Stomach (tissue), 9 donors: ENCODE data around the gene SYTL1. TPM values are rescaled to one million over a fixed set of nuclear protein-coding genes. Genes with fewer than 3 reads are reported as not detected.

Experiments used
- DNase-seq, 2 donors: peaks; one replicate each; pipeline versions ENCODE4 v3.0.0 to v3.0.0-alpha.2; 2013 to 2019
- H3K27ac ChIP-seq, 5 donors: fragments of 200-600 bp in 4 of 5; sonication (generic) in 4 of 5; one replicate each; pipeline ENCODE4 v1.5.1; 2013 to 2019; ENCODE audit warnings: mild to moderate bottlenecking in 1 of 5, moderate library complexity in 1 of 5
- H3K27me3 ChIP-seq, 3 donors: fragments of 200-600 bp; sonication (generic); one replicate each; pipeline ENCODE4 v1.5.1; 2017 to 2019; ENCODE audit warnings: mixed run types in 1 of 3
- H3K36me3 ChIP-seq, 4 donors: fragments of 200-600 bp; sonication (generic); 1 replicate in 3 of 4; 2 replicates in 1 of 4; pipeline ENCODE4 v1.5.1; 2016 to 2019
- H3K4me1 ChIP-seq, 4 donors: fragments of 200-600 bp; sonication (generic); one replicate each; pipeline ENCODE4 v1.5.1; 2016 to 2019
- H3K4me3 ChIP-seq, 4 donors: fragments of 200-600 bp; sonication (generic) in 3 of 4; one replicate each; pipeline ENCODE4 v1.5.1; 2016 to 2019; ENCODE audit warnings: mild to moderate bottlenecking in 1 of 4
- H3K9me3 ChIP-seq, 4 donors: fragments of 200-600 bp; sonication (generic); one replicate each; pipeline ENCODE4 v1.5.1; 2016 to 2019
- EP300 ChIP-seq: sonication (generic); formaldehyde crosslinking; IDR thresholded peaks from one replicate; pipeline ENCODE4 v1.6.1; 2017; ENCODE audit warnings: antibody characterized with exemption
- POLR2A ChIP-seq, 4 donors: fragments of 450-650 bp; IDR thresholded peaks; one replicate each; pipeline ENCODE4 v1.6.1; 2016; ENCODE audit warnings: antibody characterized with exemption in 4 of 4, control low read depth in 2 of 4, mild to moderate bottlenecking in 1 of 4, moderate library complexity in 1 of 4
- POLR2AphosphoS5 ChIP-seq, 3 donors: sonication (generic); formaldehyde crosslinking; IDR thresholded peaks; one replicate each; pipeline ENCODE4 v1.6.1; 2016; ENCODE audit warnings: antibody characterized with exemption in 3 of 3
- WGBS, 5 donors: extraction: QIAGEN DNeasy Blood & Tissue Kit in 3 of 5; methylation state at CpG; one replicate each; pipeline versions ENCODE4 v1.1.5 to v1.1.7; 2013 to 2018; 5-methylcytosine and 5-hydroxymethylcytosine counted together
- intact Hi-C: fragments of 100-400 bp; cut with DNase I; formaldehyde crosslinking; loops from one replicate; pipeline ENCODE4 v1.15.1; 2023; ENCODE audit warnings: low total_unique reads
- polyA plus RNA-seq, 3 donors: library from polyadenylated mRNA; stranded (reverse); fragments of 200-250 nt; gene quantifications; one replicate each; pipeline ENCODE4 v1.2.3, GENCODE V29; 2013
- total RNA-seq, 5 donors: library from RNA; depleted of rRNA; stranded (reverse); fragments of >200 nt; gene quantifications; one replicate each; pipeline versions ENCODE4 v1.1.0 to v1.2.3, GENCODE V29; 2014 to 2016
- TF ChIP-seq, protein P1 (sequence below), 7 experiments: fragments of 450-650 bp in 4 of 7; fragments of 200-600 bp in 3 of 7; sonication (generic) in 3 of 7; IDR thresholded peaks; one replicate each; pipeline ENCODE4 v1.5.1; 2016 to 2019; ENCODE audit warnings: antibody characterized with exemption in 7 of 7, control low read depth in 2 of 7, mild to moderate bottlenecking in 1 of 7
- donor health status: healthy with polysubstance abuse.
- donor health status: Bipolar disorder and iron deficiency.
- donor health status: healthy.

The SYTL1 gene
- total and polyA plus RNA-seq, 8 donors = 15.6 to 222 (median 58.2) TPM

DNA sequence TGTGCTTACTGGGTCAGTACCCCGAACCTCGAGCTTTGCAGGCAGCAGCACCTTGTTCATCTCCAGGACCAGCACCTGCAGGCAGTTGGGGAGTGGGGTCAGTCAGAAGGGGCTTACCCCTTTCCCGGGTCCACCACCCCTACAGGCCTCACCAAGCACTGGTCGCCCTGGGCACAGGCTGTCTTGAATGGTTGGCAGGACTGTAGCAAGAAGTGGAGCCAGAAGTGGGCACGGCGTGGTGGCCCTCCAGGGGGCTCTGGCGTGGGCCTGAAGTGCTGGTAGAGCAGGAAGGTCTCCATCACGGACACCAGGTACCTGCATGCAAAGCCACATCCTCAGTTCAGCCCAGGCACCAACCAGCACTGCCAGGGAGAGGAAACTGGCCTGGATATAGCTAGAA lies 19.7 kb downstream of the SYTL1 start:
- H3K4me3 ChIP-seq = no peak overlapping the region
- DNase-seq = no peak
- 85 to 95% (median 91%) methylated on average over 7 to 8 of the region's 8 CpGs for WGBS, 5 donors
- H3K9me3 ChIP-seq = no peaks in the 10 kb centered on the region
- intact Hi-C loops = no loop called here
- no peaks in the 10 kb centered on the region for H3K27me3 ChIP-seq
- peaks cover 33 to 57% (median 38%) of the 10 kb centered on the region in 4 donors for H3K4me1 ChIP-seq
- TF ChIP-seq POLR2AphosphoS5 (IDR thresholded peaks at IDR 0.05) (no peak), POLR2A (IDR thresholded peaks at IDR 0.05) (no peak), EP300 (no peak)
- TF ChIP-seq, protein P1, sequence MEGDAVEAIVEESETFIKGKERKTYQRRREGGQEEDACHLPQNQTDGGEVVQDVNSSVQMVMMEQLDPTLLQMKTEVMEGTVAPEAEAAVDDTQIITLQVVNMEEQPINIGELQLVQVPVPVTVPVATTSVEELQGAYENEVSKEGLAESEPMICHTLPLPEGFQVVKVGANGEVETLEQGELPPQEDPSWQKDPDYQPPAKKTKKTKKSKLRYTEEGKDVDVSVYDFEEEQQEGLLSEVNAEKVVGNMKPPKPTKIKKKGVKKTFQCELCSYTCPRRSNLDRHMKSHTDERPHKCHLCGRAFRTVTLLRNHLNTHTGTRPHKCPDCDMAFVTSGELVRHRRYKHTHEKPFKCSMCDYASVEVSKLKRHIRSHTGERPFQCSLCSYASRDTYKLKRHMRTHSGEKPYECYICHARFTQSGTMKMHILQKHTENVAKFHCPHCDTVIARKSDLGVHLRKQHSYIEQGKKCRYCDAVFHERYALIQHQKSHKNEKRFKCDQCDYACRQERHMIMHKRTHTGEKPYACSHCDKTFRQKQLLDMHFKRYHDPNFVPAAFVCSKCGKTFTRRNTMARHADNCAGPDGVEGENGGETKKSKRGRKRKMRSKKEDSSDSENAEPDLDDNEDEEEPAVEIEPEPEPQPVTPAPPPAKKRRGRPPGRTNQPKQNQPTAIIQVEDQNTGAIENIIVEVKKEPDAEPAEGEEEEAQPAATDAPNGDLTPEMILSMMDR (IDR thresholded peaks at IDR 0.05) = no peak
- no peak overlapping the region for H3K27ac ChIP-seq
- H3K36me3 ChIP-seq = peaks cover 46 to 77% (median 70%) of the 10 kb centered on the region in 4 donors

DNA sequence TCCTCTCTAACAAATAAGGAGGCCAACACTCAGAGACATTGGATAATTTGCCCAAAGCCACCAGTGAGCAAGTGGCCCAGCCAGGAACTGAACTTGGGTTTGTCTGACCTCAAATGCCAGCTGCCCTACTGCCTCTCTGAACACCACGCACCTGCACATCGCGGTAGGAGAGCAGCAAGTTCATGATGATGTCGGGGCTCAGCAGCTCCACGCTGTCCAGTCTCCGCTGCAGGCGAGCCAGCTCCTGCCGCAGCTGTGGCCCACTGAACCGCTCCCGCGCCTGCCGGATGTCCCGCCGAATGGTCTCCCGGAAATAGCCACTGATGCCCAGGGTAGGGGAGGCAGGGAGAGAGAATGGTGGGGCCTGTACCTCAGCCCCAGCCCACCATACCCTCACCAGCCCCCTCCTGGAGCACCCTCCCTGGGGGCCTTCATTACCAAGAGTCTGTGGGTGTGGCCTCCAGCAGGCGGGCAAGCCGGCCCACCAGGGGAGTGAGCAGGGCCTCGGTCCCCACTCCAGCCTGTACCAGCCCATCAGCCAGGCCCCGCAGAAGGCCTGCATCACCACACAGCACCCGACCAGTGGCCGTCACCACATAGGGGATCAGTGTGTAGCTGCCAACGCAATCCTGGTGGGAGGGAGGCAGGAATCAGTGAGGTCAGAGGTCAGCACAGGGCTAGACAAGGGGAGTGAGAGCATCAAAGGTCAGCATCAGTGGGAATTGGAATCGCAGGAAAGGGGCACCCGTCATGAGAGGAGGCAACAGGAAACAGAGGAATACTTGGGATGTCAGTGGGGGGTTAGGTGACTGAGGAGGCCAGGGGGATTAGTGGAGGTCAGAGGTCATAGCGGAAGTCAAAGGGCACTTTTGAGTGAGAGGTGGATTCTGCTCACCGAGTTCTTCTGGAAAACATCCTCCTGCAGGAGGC lies 22.2 kb downstream of the SYTL1 start:
- Histone ChIP-seq H3K27ac (peak overlapping the region in 3 of 5 donors; percentile 94 to 98 (median 96)), H3K27me3 (no peaks in the 10 kb centered on the region), H3K36me3 (peaks cover 30 to 54% (median 51%) of the 10 kb centered on the region in 4 donors), H3K4me1 (peaks cover 35 to 60% (median 42%) of the 10 kb centered on the region in 4 donors), H3K9me3 (no peaks in the 10 kb centered on the region), H3K4me3 (peak overlapping the region in 1 of 4 donors; percentile 56)
- DNase-seq = peak in 1 of 2 donors; percentile 12
- intact Hi-C loops = no loop called here
- 89 to 95% (median 93%) methylated on average over 17 to 26 of the region's 26 CpGs for WGBS, 5 donors
- TF ChIP-seq POLR2A (IDR thresholded peaks at IDR 0.05) (no peak), POLR2AphosphoS5 (IDR thresholded peaks at IDR 0.05) (no peak), EP300 (no peak)
- TF ChIP-seq, protein P1 (IDR thresholded peaks at IDR 0.05) = no peak

DNA sequence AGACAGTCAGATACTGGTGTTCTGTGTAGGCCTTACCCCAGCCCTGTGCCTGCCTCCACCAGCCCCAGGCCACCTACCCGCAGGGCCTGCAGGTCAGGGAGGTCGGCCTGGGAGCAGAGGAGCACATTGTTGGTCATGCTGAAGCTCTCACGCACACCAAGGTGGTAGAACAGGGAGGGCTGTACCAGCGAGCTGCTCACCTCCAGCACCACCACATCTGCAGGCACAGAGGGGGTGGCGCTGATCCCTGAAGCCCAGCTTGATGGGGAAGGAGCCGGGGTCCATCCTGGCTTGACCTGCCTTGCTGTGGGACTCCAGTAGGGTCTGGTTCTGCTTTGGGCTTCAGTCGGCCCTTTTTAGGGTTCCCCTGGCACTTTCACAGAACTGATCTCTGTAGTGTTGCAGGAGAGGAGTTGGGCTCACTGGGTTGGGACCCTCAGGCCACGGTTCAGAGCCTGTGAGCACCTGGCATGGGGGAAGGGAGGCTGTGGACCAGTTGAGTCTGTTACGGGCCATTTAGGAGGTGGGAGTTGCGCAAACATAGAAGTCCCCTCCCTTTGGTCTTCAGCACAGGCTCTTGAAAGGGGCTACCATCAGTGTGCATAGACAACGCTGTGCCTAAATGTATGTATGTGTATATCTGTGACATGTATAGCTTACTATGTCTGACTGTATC lies 23.0 kb downstream of the SYTL1 start:
- intact Hi-C loops = no loop called here
- Histone ChIP-seq H3K4me1 (peaks cover 35 to 66% (median 43%) of the 10 kb centered on the region in 4 donors), H3K9me3 (no peaks in the 10 kb centered on the region), H3K4me3 (peak overlapping the region; percentile 56 to 81 (median 76)), H3K27ac (peak overlapping the region; percentile 87 to 98 (median 96)), H3K27me3 (no peaks in the 10 kb centered on the region), H3K36me3 (peaks cover 25 to 46% (median 43%) of the 10 kb centered on the region in 4 donors)
- WGBS, 5 donors = 64 to 82% (median 79%) methylated on average over 7 to 11 of the region's 11 CpGs
- TF ChIP-seq POLR2A (IDR thresholded peaks at IDR 0.05) = no peak
- TF ChIP-seq, protein P1 (IDR thresholded peaks at IDR 0.05) = no peak
- no peak for TF ChIP-seq EP300
- TF ChIP-seq POLR2AphosphoS5 (IDR thresholded peaks at IDR 0.05) = no peak
- DNase-seq = peak in 1 of 2 donors; percentile 12

DNA sequence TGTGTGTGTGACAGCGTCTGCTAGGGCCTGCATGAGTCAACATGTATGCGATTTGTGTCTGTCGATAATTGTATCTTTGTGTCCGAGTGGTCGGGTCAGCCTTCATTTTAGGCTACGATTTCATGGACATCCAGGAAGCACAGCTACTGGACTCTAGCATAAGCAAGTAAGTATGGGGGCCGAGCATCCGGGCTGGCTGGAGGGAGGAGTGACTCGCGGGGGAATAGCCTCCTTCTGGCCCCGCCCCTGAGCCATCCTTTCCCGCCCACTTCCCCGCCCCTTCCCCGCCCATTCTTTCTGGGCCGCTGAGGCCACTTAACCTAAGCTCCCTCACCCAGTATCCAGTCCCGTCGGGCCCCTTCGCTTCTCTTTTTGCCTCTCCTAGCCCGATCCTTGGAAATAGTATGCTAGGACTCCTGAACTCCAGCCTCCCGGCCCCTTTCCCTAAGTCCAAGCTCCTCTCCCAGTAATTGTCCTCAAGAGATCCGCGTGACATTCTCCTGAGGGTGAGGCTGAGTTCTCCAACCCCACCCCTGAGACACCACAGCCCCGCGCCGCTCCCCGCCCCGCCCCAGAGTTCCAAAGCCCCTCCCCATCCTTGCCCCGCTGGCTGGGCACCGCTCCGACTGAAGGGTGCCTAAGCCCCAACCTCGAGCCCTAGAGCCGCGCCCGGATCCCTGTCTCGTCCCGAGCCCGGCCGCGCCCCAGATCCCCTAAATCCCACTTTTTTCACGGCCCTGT lies 23.7 kb downstream of the SYTL1 start:
- peak overlapping the region; percentile 56 to 81 (median 76) for H3K4me3 ChIP-seq
- no peaks in the 10 kb centered on the region for H3K27me3 ChIP-seq
- peaks cover 21 to 42% (median 38%) of the 10 kb centered on the region in 4 donors for H3K36me3 ChIP-seq
- intact Hi-C loops = no loop called here
- peak in 2 of 3 donors; percentile 5 to 67 for TF ChIP-seq POLR2AphosphoS5 (IDR thresholded peaks at IDR 0.05)
- no peak for TF ChIP-seq POLR2A (IDR thresholded peaks at IDR 0.05)
- peak; percentile 89 to 94 for DNase-seq
- H3K4me1 ChIP-seq = peaks cover 31 to 60% (median 39%) of the 10 kb centered on the region in 4 donors
- H3K9me3 ChIP-seq = no peaks in the 10 kb centered on the region
- WGBS, 5 donors = 2 to 5% (median 3%) methylated on average over 38 to 40 of the region's 40 CpGs
- H3K27ac ChIP-seq = peak overlapping the region; percentile 87 to 98 (median 96)
